Stimulated activated CD8-positive, alpha-beta memory T cell treated with anti-CD3 and anti-CD28 coated beads, Interleukin-12 subunit alpha, Interleukin-12 subunit beta, amount 100 ng/mL, for 1 hour (primary cell): ENCODE data around the gene ZSCAN32.

Experiments used
- DNase-seq: peaks from one replicate; pipeline ENCODE4 v3.0.0-alpha.2; 2020; ENCODE audit warnings: low read depth

The ZSCAN32 gene

GRCh38 chr16:3400779-3401688, at the start of gene ZSCAN32, which contains the start of gene ZNF174:
Gene ZSCAN32 (minus strand): TSS chr16:3401004. CDS start chr16:3397557, 3,447 bp downstream.
Gene ZNF174 (plus strand): TSS chr16:3401215. CDS start chr16:3402005, 790 bp downstream.
- DNase-seq = peak; percentile 96

GRCh38 chr16:3444032-3444388, 43.2 kb upstream of the ZSCAN32 start:
- no peak for DNase-seq

- DNase-seq = peak; percentile 53
These were observed 42.6 kb upstream of the ZSCAN32 start, which contains the start of the genes NAA60 and ZNF597 for GRCh38 chr16:3443108-3444031. Gene NAA60 (plus strand): TSS chr16:3443680. CDS start chr16:3476228, 32,548 bp downstream. Gene ZNF597 (minus strand): TSS chr16:3443504. CDS start chr16:3443153, 351 bp downstream.

- no peak for DNase-seq
These were observed 38.8 kb upstream of the ZSCAN32 start for GRCh38 chr16:3439637-3440036.

GRCh38 chr16:3434373-3434772, 33.6 kb upstream of the ZSCAN32 start:
- no peak for DNase-seq

- peak; percentile 22 for DNase-seq
These were observed 31.0 kb upstream of the ZSCAN32 start for GRCh38 chr16:3431779-3432219.

- DNase-seq = no peak
These were observed 13.1 kb upstream of the ZSCAN32 start for GRCh38 chr16:3413730-3414379.

- no peak for DNase-seq
These were observed 7.9 kb upstream of the ZSCAN32 start for GRCh38 chr16:3408561-3409197.

GRCh38 chr16:3401719-3402397, 1.1 kb upstream of the ZSCAN32 start:
- no peak for DNase-seq

- no peak for DNase-seq
These were observed 392 bp downstream of the ZSCAN32 start for GRCh38 chr16:3400446-3400778.

- DNase-seq = no peak
These were observed 11.0 kb downstream of the ZSCAN32 start for GRCh38 chr16:3389663-3390338.

GRCh38 chr16:3388325-3388724, 12.5 kb downstream of the ZSCAN32 start:
- DNase-seq = no peak

GRCh38 chr16:3383045-3383448, 17.8 kb downstream of the ZSCAN32 start:
- no peak for DNase-seq

- no peak for DNase-seq
These were observed 22.9 kb downstream of the ZSCAN32 start for GRCh38 chr16:3377917-3378316.

- no peak for DNase-seq
These were observed 25.1 kb downstream of the ZSCAN32 start for GRCh38 chr16:3375680-3376079.

- no peak for DNase-seq
These were observed 31.7 kb downstream of the ZSCAN32 start for GRCh38 chr16:3369073-3369472.

GRCh38 chr16:3364774-3365427, 35.9 kb downstream of the ZSCAN32 start:
- DNase-seq = peak; percentile 69

- no peak for DNase-seq
These were observed 37.0 kb downstream of the ZSCAN32 start for GRCh38 chr16:3363793-3364192.

GRCh38 chr16:3362931-3363330, 37.9 kb downstream of the ZSCAN32 start:
- no peak for DNase-seq

GRCh38 chr16:3358871-3359270, 41.9 kb downstream of the ZSCAN32 start:
- no peak for DNase-seq
